Adrenal gland (tissue), 12 donors: Measurements from ENCODE around the gene AGAP6. TPM values are rescaled to one million over a fixed set of nuclear protein-coding genes. Genes with fewer than 3 reads are reported as not detected.
A peak's percentile ranks its signal among the peaks of the same experiment; 100 is the strongest.
"Not testable (repeated sequence)": the region's sequence is repeated elsewhere in the genome, so short reads cannot be mapped to it uniquely, and the experiment has no call there.

ENCODE experiments used
- DNase-seq, 7 donors: peaks; one replicate each; pipeline ENCODE4 v3.0.0-alpha.2; 2019 to 2020
- H3K27ac ChIP-seq, 5 donors: fragments of 200-600 bp; sonication (generic) in 4 of 5; 1 replicate in 3 of 5; 2 replicates in 2 of 5; pipeline versions ENCODE4 v1.5.1 to v1.8.0; 2016 to 2020; ENCODE audit warnings: mild to moderate bottlenecking in 1 of 5
- H3K27me3 ChIP-seq: fragments of 200-600 bp; 2 replicates; pipeline ENCODE4 v1.8.0; 2021
- H3K36me3 ChIP-seq, 2 donors: fragments of 200-600 bp; replicated peaks in 1 of 2; 1 replicate in 1 of 2; 2 replicates in 1 of 2; pipeline versions ENCODE4 v1.5.1 to v1.8.0; 2018 to 2022
- H3K4me1 ChIP-seq, 2 donors: fragments of 200-600 bp; replicated peaks in 1 of 2; 1 replicate in 1 of 2; 2 replicates in 1 of 2; pipeline versions ENCODE4 v1.5.1 to v1.8.0; 2018 to 2021
- H3K4me3 ChIP-seq, 4 donors: fragments of 200-600 bp; sonication (generic) in 3 of 4; one replicate each; pipeline ENCODE4 v1.5.1; 2016 to 2018
- H3K9me3 ChIP-seq, 3 donors: fragments of 200-600 bp; sonication (generic) in 1 of 3; replicated peaks in 1 of 3; 1 replicate in 2 of 3; 2 replicates in 1 of 3; pipeline versions ENCODE4 v1.5.1 to v1.8.0; 2016 to 2021
- CTCF ChIP-seq, 6 experiments: fragments of 450-650 bp in 4 of 6; fragments of 200-600 bp in 2 of 6; sonication (generic) in 1 of 6; IDR thresholded peaks; 1 replicate in 5 of 6; 2 replicates in 1 of 6; pipeline versions ENCODE4 v1.5.1 to v1.8.0; 2016 to 2021; ENCODE audit warnings: antibody characterized with exemption in 6 of 6, mild to moderate bottlenecking in 2 of 6, moderate library complexity in 1 of 6
- POLR2A ChIP-seq, 2 donors: fragments of 450-650 bp; IDR thresholded peaks; one replicate each; pipeline ENCODE4 v1.6.1; 2017; ENCODE audit warnings: antibody characterized with exemption in 2 of 2, mild to moderate bottlenecking in 2 of 2, moderate library complexity in 1 of 2
- WGBS, 4 donors: extraction: QIAGEN DNeasy Blood & Tissue Kit in 2 of 4; methylation state at CpG; one replicate each; pipeline versions ENCODE4 v1.1.5 to v1.1.7; 2013 to 2017; 5-methylcytosine and 5-hydroxymethylcytosine counted together
- intact Hi-C, 2 donors: fragments of 100-400 bp; cut with DNase I; formaldehyde crosslinking; loops; one replicate each; pipeline versions ENCODE4 v1.14.1 to v1.15.0; 2022 to 2023
- polyA plus RNA-seq, 3 donors: library from polyadenylated mRNA; stranded (reverse); fragments of 200-250 nt in 2 of 3; fragments of 350-450 nt in 1 of 3; fragmentation: Illumina TruSeq in 1 of 3; extraction: RNeasy Lipid Tissue Mini Kit (QIAGEN cat#74804) in 1 of 3; gene quantifications; one replicate each; pipeline ENCODE4 v1.2.3, GENCODE V29; 2013 to 2014
- total RNA-seq, 9 donors: library from RNA; depleted of rRNA in 4 of 9; stranded (reverse); fragments of >200 nt in 4 of 9; fragments of 120-200 nt in 1 of 9; fragmentation: NEBNext Ultra II Directional in 1 of 9; extraction: Animal tissue kit (Norgen Biotek cat#: 25700) in 1 of 9; gene quantifications; one replicate each; pipeline versions ENCODE4 v1.1.0 to v1.2.4, GENCODE V29; 2013 to 2023
- donor health status: healthy with polysubstance abuse.
- donor health status: Bipolar disorder and iron deficiency.
- donor health status: DM: yes; HTN: yes; CAD: no.
- donor health status: DM: no; HTN: no; CAD: no.
- donor health status: DM: no; HTN: no; CAD: no.
- donor health status: DM: yes; HTN: yes; CAD: no.

AGAP6 gene
- total and polyA plus RNA-seq, 12 donors = 2.6 to 52.0 (median 9.6) TPM

DNA sequence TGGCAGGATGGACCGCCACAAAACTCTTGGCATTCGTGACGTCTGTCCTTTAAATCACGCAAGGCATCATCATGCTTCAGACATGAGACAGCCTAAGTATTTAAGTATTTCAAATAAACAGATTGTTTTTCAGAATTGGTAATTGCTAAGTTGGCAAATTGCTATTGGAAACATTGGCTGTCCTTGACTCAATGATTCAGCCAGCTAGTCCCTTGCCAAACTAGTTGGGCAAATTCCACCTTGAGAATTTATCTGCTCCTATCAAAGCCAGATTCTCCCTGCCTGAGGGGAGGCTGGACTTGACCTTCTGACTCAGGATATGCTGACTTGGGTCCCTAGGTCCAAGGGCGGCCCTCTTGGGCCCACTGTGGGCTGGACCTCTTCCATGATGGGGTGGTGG is 29.4 kb downstream of the AGAP6 start:
- H3K9me3 ChIP-seq, H3K4me1 ChIP-seq, intact Hi-C loops, H3K27me3 ChIP-seq, H3K36me3 ChIP-seq, H3K4me3 ChIP-seq: not testable (repeated sequence)
- WGBS, 4 donors = 47 to 76% (median 55%) methylated on average over 4 to 5 of the region's 5 CpGs
- peak in 6 of 7 donors; percentile 38 to 78 (median 62) for DNase-seq
- H3K27ac ChIP-seq = peak overlapping the region in 4 of 5 donors; percentile 48 to 81 (median 78)

GRCh38 chr10:50019279-50019678 is 31.1 kb downstream of the AGAP6 start:
- H3K9me3 ChIP-seq, H3K27me3 ChIP-seq, H3K27ac ChIP-seq, H3K4me3 ChIP-seq, intact Hi-C loops, H3K4me1 ChIP-seq, H3K36me3 ChIP-seq: not testable (repeated sequence)
- peak in 1 of 7 donors; percentile 45 for DNase-seq
- WGBS, 4 donors = 80 to 92% (median 92%) methylated on average over 2 to 3 of the region's 3 CpGs; no CpG with 5 or more reads in 1 of the 4 donors

- intact Hi-C loops = not testable (repeated sequence)
- WGBS, 4 donors = 90 to 92% (median 91%) methylated on average over 9 to 13 of the region's 13 CpGs; no CpG with 5 or more reads in 1 of the 4 donors
Measured at GRCh38 chr10:50020451-50021024, 32.3 kb downstream of the AGAP6 start.

DNA sequence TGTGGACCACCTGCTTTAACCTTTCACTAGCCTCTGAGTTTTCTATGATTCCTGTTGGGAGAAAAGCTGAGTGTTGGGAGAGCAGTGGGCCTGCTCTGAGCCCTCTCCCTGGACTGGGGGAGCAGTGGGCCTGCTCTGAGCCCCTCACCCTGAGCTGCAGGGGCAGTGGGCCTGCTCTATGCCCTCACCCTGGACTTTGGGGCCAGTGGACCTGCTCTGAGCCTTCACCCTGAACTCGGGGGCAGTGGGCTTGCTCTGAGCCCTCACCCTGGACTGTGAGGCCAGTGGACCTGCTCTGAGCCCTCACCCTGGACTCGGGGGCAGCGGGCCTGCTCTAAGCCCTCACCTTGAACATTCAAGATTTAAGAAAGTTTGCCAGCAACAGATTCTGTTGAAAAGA is 33.4 kb downstream of the AGAP6 start:
- TF ChIP-seq CTCF (IDR thresholded peaks at IDR 0.05) = no peak
- TF ChIP-seq POLR2A (IDR thresholded peaks at IDR 0.05) = no peak
- no peaks in the 10 kb centered on the region for H3K27me3 ChIP-seq
- DNase-seq = no peak
- H3K4me3 ChIP-seq = no peak overlapping the region
- intact Hi-C loops = no loop called here
- no peaks in the 10 kb centered on the region for H3K36me3 ChIP-seq
- H3K4me1 ChIP-seq = peaks cover 0 to 5% of the 10 kb centered on the region in 2 donors
- no peaks in the 10 kb centered on the region for H3K9me3 ChIP-seq
- no peak overlapping the region for H3K27ac ChIP-seq
- 80 to 100% (median 90%) methylated on average over 1 to 3 of the region's 3 CpGs for WGBS, 4 donors

More at GRCh38 chr10:50020451-50021024, 32.3 kb downstream of the AGAP6 start:
- not testable (repeated sequence) for H3K4me1 ChIP-seq, H3K27me3 ChIP-seq, H3K4me3 ChIP-seq, DNase-seq, H3K9me3 ChIP-seq, H3K36me3 ChIP-seq, H3K27ac ChIP-seq

GRCh38 chr10:50024716-50025383 is 36.6 kb downstream of the AGAP6 start:
- H3K9me3 ChIP-seq, H3K27me3 ChIP-seq, H3K4me3 ChIP-seq, DNase-seq, H3K36me3 ChIP-seq, H3K27ac ChIP-seq, H3K4me1 ChIP-seq, intact Hi-C loops: not testable (repeated sequence)
- 17 to 33% (median 20%) methylated on average over 5 to 30 of the region's 37 CpGs for WGBS, 4 donors

DNA sequence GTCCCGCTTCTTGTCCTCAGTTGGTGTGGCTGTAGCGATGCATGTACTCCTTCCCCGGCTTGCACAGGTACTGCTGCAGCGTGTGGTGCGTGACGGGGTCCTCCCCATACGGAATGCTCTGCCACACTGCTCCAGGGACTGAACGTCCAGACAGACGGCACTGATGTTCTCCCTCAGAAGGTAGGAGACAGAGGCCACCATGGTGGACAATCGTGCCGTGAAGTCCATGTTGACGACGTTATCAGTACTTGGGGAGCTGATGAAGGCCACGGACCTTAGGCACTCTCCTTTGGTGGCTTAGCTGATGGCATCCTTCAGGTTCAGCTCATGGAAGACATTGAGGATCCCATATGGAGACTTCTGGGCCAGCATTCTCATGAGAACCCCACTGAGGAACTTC is 37.4 kb downstream of the AGAP6 start:
- H3K9me3 ChIP-seq = no peaks in the 10 kb centered on the region
- 86 to 90% (median 89%) methylated on average over 14 of the region's 14 CpGs for WGBS, 4 donors
- no peaks in the 10 kb centered on the region for H3K4me1 ChIP-seq
- TF ChIP-seq POLR2A (IDR thresholded peaks at IDR 0.05) = no peak
- no peak for TF ChIP-seq CTCF (IDR thresholded peaks at IDR 0.05)
- no peaks in the 10 kb centered on the region for H3K27me3 ChIP-seq
- no peak overlapping the region for H3K4me3 ChIP-seq
- intact Hi-C loops = no loop called here
- H3K36me3 ChIP-seq = no peaks in the 10 kb centered on the region
- no peak for DNase-seq
- H3K27ac ChIP-seq = no peak overlapping the region
